Measurements from ENCODE around the gene ANGPTL2. TPM values are rescaled to one million over a fixed set of nuclear protein-coding genes. Genes with fewer than 3 reads are reported as not detected.

Gene ANGPTL2
- total RNA-seq, 1 donor from 2014 or later: 19.2 TPM

- Mint-ChIP-seq H3K4me3 (no peak overlapping the region), H3K4me1 (no peaks in the 10 kb centered on the region), H3K36me3 (ENCODE audit: low read depth) (peaks cover 6% of the 10 kb centered on the region), H3K9me3 (no peaks in the 10 kb centered on the region), H3K27ac (ENCODE audit: unreplicated experiment) (no peak overlapping the region), H3K27me3 (ENCODE audit: low read depth) (no peaks in the 10 kb centered on the region)
- DNase-seq (ENCODE audit: low read depth, low spot score): no peak
- no peak for TF ChIP-seq CTCF (conservative IDR thresholded peaks at IDR 0.05)
Measured at GRCh38 chr9:127087836-127088235, 34.6 kb downstream of the ANGPTL2 start.

- no peak for TF ChIP-seq CTCF (conservative IDR thresholded peaks at IDR 0.05)
- H3K27ac Mint-ChIP-seq (ENCODE audit: unreplicated experiment): no peak overlapping the region
- H3K4me3 Mint-ChIP-seq: no peak overlapping the region
- peaks cover 6% of the 10 kb centered on the region for H3K36me3 Mint-ChIP-seq (ENCODE audit: low read depth)
- no peaks in the 10 kb centered on the region for H3K27me3 Mint-ChIP-seq (ENCODE audit: low read depth)
- no peaks in the 10 kb centered on the region for H3K4me1 Mint-ChIP-seq
- no peak for DNase-seq (ENCODE audit: low read depth, low spot score)
- no peaks in the 10 kb centered on the region for H3K9me3 Mint-ChIP-seq
Measured at GRCh38 chr9:127087411-127087810, 35.0 kb downstream of the ANGPTL2 start.

- no peaks in the 10 kb centered on the region for H3K4me1 Mint-ChIP-seq
- H3K4me3 Mint-ChIP-seq: no peak overlapping the region
- no peak for TF ChIP-seq CTCF (conservative IDR thresholded peaks at IDR 0.05)
- H3K27me3 Mint-ChIP-seq (ENCODE audit: low read depth): no peaks in the 10 kb centered on the region
- peaks cover 6% of the 10 kb centered on the region for H3K36me3 Mint-ChIP-seq (ENCODE audit: low read depth)
- peak overlapping the region; percentile 13 for H3K27ac Mint-ChIP-seq (ENCODE audit: unreplicated experiment)
- no peak for DNase-seq (ENCODE audit: low read depth, low spot score)
- H3K9me3 Mint-ChIP-seq: no peaks in the 10 kb centered on the region
Measured at GRCh38 chr9:127086771-127087170, 35.7 kb downstream of the ANGPTL2 start.

GRCh38 chr9:127085186-127085585 lies 37.2 kb downstream of the ANGPTL2 start:
- DNase-seq (ENCODE audit: low read depth, low spot score): no peak
- Mint-ChIP-seq H3K36me3 (ENCODE audit: low read depth) (peaks cover 6% of the 10 kb centered on the region), H3K9me3 (no peaks in the 10 kb centered on the region), H3K4me1 (no peaks in the 10 kb centered on the region), H3K4me3 (no peak overlapping the region), H3K27ac (ENCODE audit: unreplicated experiment) (no peak overlapping the region), H3K27me3 (ENCODE audit: low read depth) (no peaks in the 10 kb centered on the region)
- no peak for TF ChIP-seq CTCF (conservative IDR thresholded peaks at IDR 0.05)

- no peak overlapping the region for H3K27ac Mint-ChIP-seq (ENCODE audit: unreplicated experiment)
- H3K27me3 Mint-ChIP-seq (ENCODE audit: low read depth): peaks cover 2% of the 10 kb centered on the region
- H3K36me3 Mint-ChIP-seq (ENCODE audit: low read depth): peaks cover 6% of the 10 kb centered on the region
- no peaks in the 10 kb centered on the region for H3K4me1 Mint-ChIP-seq
- H3K9me3 Mint-ChIP-seq: no peaks in the 10 kb centered on the region
- no peak for TF ChIP-seq CTCF (conservative IDR thresholded peaks at IDR 0.05)
- no peak overlapping the region for H3K4me3 Mint-ChIP-seq
- DNase-seq (ENCODE audit: low read depth, low spot score): no peak
Measured at GRCh38 chr9:127084076-127085039, 38.1 kb downstream of the ANGPTL2 start.
